IPS-15b (cell line): ENCODE results near the gene TSHZ2.
"Not testable (repeated sequence)": the region's sequence is repeated elsewhere in the genome, so short reads cannot be mapped to it uniquely, and the experiment has no call there.

Source experiments
- H3K27me3 ChIP-seq: one replicate; pipeline ENCODE4 v1.6.1; 2013; ENCODE audit warnings: low read length; ENCODE audit not compliant: control insufficient read depth, insufficient read depth
- H3K36me3 ChIP-seq: one replicate; pipeline ENCODE4 v1.6.1; 2013; ENCODE audit warnings: low read length; ENCODE audit not compliant: control insufficient read depth, insufficient read depth
- H3K4me1 ChIP-seq: one replicate; pipeline ENCODE4 v1.6.1; 2013; ENCODE audit warnings: mild to moderate bottlenecking, low read length; ENCODE audit not compliant: control insufficient read depth, insufficient read depth
- H3K4me3 ChIP-seq: one replicate; pipeline ENCODE4 v1.5.1; 2013; ENCODE audit warnings: low read depth, low read length
- H3K9ac ChIP-seq: one replicate; pipeline ENCODE4 v1.6.1; 2013; ENCODE audit warnings: low read depth, mild to moderate bottlenecking, low read length
- H3K9me3 ChIP-seq: one replicate; pipeline ENCODE4 v1.6.1; 2013; ENCODE audit warnings: mild to moderate bottlenecking, low read length; ENCODE audit not compliant: control insufficient read depth, insufficient read depth

Gene TSHZ2

DNA sequence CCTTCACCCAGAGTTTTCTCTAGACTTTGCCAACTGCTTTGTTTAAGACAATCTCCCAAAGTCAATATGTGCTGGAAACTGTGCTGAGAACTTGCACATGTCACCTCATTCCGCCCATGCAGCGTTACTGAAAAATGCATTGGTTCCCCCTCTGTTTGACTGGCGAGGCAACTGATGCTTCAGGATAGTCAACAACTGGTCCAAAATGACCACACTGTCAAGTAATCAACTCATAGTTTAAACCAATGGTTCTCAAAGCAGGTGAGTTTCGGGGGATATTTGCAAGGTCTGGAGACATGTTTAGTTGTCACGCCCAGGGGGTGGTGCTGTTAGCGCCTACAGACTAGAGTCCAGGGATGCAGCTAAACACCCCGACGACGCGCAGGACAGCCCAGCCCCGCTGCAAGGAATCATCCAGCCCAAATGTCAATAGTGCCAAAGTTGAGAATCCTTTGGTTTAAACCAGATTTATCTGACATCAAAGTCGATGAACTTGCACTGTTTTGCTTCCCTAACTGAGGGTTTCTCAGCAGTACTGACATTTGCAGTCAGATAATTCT lies 451.5 kb downstream of the TSHZ2 start:
- no peaks in the 10 kb centered on the region for H3K4me1 ChIP-seq
- no peaks in the 10 kb centered on the region for H3K36me3 ChIP-seq
- no peaks in the 10 kb centered on the region for H3K9me3 ChIP-seq
- no peak overlapping the region for H3K4me3 ChIP-seq
- H3K9ac ChIP-seq = no peak overlapping the region
- no peaks in the 10 kb centered on the region for H3K27me3 ChIP-seq

DNA sequence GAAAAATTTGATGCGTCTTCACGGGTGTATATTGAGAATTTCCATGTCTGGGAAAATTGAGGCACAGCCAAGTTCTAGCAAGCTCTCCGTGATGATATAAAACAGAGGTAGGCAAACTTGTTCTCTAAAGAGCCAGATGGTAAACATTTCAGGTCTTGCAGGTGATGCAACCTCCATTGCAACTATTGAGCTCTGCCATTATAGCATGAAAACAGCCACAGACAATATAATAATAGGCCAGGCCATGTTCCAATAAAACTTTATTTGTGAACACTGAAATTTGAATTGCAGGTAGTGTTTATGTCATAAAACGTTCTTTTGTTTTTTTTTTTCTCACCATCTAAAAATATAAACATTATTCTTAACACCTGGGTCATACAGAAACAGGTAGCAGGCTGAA lies 453.3 kb downstream of the TSHZ2 start:
- Histone ChIP-seq H3K27me3 (no peaks in the 10 kb centered on the region), H3K4me3 (no peak overlapping the region), H3K4me1 (no peaks in the 10 kb centered on the region), H3K9me3 (no peaks in the 10 kb centered on the region), H3K9ac (no peak overlapping the region), H3K36me3 (no peaks in the 10 kb centered on the region)

- H3K27me3 ChIP-seq = no peaks in the 10 kb centered on the region
- no peaks in the 10 kb centered on the region for H3K4me1 ChIP-seq
- no peaks in the 10 kb centered on the region for H3K9me3 ChIP-seq
- no peak overlapping the region for H3K9ac ChIP-seq
- H3K36me3 ChIP-seq = no peaks in the 10 kb centered on the region
- no peak overlapping the region for H3K4me3 ChIP-seq
Measured at GRCh38 chr20:53425941-53426340, 453.8 kb downstream of the TSHZ2 start.

DNA sequence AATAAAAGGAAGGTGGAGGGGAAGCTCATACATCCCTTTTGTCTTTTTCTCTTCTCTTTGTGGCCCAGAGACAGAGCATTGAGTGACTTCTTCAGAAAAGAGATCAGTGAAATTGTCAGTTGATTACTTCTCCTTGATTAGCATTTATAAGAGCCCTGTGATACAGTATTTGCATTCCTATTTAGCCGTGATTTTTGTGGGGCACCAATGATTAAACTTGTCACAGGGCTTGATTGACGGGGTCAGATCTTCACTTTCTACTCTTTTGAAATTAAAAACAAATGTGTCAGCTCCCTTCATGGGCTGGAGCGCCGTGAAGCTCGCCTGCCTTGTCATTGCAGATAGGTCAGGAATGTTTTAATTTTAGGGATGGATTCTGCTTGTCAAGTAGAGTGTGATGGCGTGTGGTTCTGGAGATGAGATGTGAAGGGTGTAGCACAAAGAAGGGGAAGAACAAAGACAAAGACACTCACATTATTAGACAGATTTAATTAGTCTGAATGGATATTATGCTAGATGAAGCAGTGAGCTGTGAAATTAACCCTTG lies 454.7 kb downstream of the TSHZ2 start:
- no peak overlapping the region for H3K9ac ChIP-seq
- H3K27me3 ChIP-seq = no peaks in the 10 kb centered on the region
- no peak overlapping the region for H3K4me3 ChIP-seq
- no peaks in the 10 kb centered on the region for H3K36me3 ChIP-seq
- no peaks in the 10 kb centered on the region for H3K4me1 ChIP-seq
- no peaks in the 10 kb centered on the region for H3K9me3 ChIP-seq

DNA sequence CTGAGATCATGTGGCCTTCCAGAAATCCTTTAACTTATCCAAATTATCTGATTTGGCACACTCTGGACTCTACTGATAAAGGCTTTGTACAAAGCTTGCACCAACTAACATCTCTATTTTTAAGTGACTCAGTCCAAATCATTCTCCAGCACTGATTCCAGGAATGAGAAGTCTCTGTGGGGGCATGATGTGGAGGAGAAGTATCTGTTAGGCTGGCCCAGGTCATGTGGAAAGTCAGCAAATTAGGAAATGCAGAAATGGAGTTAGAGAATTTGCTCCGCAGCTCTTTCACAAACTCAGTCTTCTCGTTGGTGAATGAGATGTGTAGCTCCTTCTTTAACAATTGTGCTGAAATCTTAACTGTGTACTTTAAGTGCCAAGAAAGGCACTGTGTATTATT lies 455.8 kb downstream of the TSHZ2 start:
- H3K9ac ChIP-seq = no peak overlapping the region
- H3K36me3 ChIP-seq = no peaks in the 10 kb centered on the region
- no peaks in the 10 kb centered on the region for H3K27me3 ChIP-seq
- no peaks in the 10 kb centered on the region for H3K9me3 ChIP-seq
- H3K4me1 ChIP-seq = no peaks in the 10 kb centered on the region
- no peak overlapping the region for H3K4me3 ChIP-seq

GRCh38 chr20:53428588-53428987 lies 456.4 kb downstream of the TSHZ2 start:
- no peaks in the 10 kb centered on the region for H3K27me3 ChIP-seq
- H3K4me1 ChIP-seq = no peaks in the 10 kb centered on the region
- H3K9ac ChIP-seq = no peak overlapping the region
- no peak overlapping the region for H3K4me3 ChIP-seq
- H3K36me3 ChIP-seq = no peaks in the 10 kb centered on the region
- no peaks in the 10 kb centered on the region for H3K9me3 ChIP-seq

- Histone ChIP-seq H3K36me3 (no peaks in the 10 kb centered on the region), H3K9me3 (no peaks in the 10 kb centered on the region), H3K27me3 (no peaks in the 10 kb centered on the region), H3K4me1 (no peaks in the 10 kb centered on the region), H3K4me3 (no peak overlapping the region), H3K9ac (no peak overlapping the region)
Measured at GRCh38 chr20:53428996-53429395, 456.8 kb downstream of the TSHZ2 start.

DNA sequence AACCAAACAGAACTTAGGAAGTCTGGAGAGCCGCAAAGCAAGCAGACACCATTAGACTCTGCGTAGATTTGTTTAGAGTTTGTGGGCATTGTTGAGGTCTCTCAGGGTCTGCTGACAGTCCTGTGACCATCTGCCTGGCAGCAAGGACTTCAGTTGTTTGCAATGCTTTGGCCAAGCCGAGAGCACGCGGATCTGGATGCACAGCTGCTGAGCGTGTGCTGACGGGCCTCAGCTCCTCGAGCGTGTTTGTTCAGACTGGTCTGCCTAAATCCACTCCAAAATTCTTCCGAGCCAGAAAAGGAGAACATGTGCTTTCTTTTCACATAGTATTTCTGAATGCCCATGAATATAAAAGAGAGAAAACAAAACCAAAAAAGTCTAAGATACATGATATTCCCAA lies 462.5 kb downstream of the TSHZ2 start:
- H3K4me3 ChIP-seq = no peak overlapping the region
- H3K27me3 ChIP-seq = no peaks in the 10 kb centered on the region
- H3K9ac ChIP-seq = no peak overlapping the region
- no peaks in the 10 kb centered on the region for H3K36me3 ChIP-seq
- no peaks in the 10 kb centered on the region for H3K9me3 ChIP-seq
- H3K4me1 ChIP-seq = no peaks in the 10 kb centered on the region

DNA sequence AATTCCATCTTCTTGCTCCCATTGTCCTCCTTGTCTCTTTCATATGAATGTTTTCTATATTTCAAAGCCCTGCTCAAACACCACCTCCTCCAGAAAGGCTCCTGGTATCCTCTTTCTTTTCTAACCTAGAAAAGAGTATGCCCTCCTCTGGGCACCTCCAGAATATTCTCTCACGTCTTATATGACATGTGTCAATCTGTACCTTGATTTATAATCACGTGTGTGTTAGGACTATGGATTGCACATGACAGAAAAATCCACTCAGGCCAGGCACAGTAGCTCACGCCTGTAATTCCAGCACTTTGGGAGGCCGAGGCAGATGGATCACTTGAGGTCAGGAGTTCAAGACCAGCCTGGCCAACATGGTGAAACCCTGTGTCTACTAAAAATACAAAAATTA lies 464.8 kb downstream of the TSHZ2 start:
- not testable (repeated sequence) for H3K9me3 ChIP-seq, H3K4me3 ChIP-seq, H3K4me1 ChIP-seq, H3K9ac ChIP-seq, H3K36me3 ChIP-seq, H3K27me3 ChIP-seq

DNA sequence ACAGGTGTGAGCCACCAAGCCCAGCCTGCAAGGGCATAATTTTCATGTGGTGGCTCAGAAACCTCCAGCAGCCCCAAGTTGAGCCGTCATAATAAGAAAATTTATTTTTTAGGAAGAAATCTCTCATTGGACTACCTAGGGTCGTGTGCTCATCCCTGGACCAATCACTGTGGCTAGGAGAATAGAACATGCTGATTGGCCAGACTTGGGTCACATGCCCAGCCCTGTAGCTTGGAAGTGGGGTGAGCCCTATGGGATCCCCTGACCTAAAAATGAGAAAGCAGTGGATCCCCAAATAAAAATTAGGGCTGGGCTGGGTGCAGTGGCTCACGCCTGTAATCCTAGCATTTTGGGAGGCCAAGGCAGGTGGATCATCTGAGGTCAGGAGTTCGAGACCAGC lies 466.2 kb downstream of the TSHZ2 start:
- no peaks in the 10 kb centered on the region for H3K4me1 ChIP-seq
- H3K36me3 ChIP-seq = no peaks in the 10 kb centered on the region
- H3K4me3 ChIP-seq = no peak overlapping the region
- H3K9ac ChIP-seq = no peak overlapping the region
- H3K27me3 ChIP-seq = no peaks in the 10 kb centered on the region
- H3K9me3 ChIP-seq = no peaks in the 10 kb centered on the region

GRCh38 chr20:53439046-53439445 lies 466.9 kb downstream of the TSHZ2 start:
- H3K9ac ChIP-seq = no peak overlapping the region
- no peaks in the 10 kb centered on the region for H3K4me1 ChIP-seq
- no peaks in the 10 kb centered on the region for H3K36me3 ChIP-seq
- H3K9me3 ChIP-seq = no peaks in the 10 kb centered on the region
- H3K4me3 ChIP-seq = no peak overlapping the region
- H3K27me3 ChIP-seq = no peaks in the 10 kb centered on the region

DNA sequence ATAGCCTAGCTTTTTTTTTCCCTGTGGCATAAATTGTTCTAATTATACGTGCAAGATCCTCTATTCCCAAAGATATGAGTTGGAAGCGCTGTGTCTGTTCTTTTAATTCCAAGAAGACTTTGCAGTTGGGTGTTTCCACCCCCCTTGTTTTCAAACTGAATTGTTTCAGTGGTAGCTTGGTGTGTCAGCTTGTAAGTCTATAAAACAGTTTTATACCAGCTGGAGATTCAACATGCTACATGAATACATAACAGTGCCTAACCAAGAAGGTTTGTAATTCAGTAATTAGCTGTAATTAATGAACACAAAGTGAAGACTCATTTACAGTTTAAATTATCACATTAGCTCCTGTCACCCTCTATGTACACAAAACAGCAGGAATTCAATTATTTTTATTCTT lies 467.5 kb downstream of the TSHZ2 start:
- no peak overlapping the region for H3K4me3 ChIP-seq
- H3K9ac ChIP-seq = no peak overlapping the region
- H3K9me3 ChIP-seq = no peaks in the 10 kb centered on the region
- no peaks in the 10 kb centered on the region for H3K4me1 ChIP-seq
- no peaks in the 10 kb centered on the region for H3K36me3 ChIP-seq
- no peaks in the 10 kb centered on the region for H3K27me3 ChIP-seq
